A673 (cell line): Measurements from ENCODE around the gene REC114.

ENCODE experiments used
- EZH2 ChIP-seq: fragments of 200-600 bp; sonication (generic); IDR thresholded peaks from 2 replicates; pipeline ENCODE4 v1.6.1; 2017; ENCODE audit warnings: borderline replicate concordance, low read depth, mild to moderate bottlenecking, mixed read lengths, antibody characterized with exemption, low read length; ENCODE audit not compliant: poor library complexity, severe bottlenecking
- TF ChIP-seq, protein P1 (sequence below): fragments of 300-800, 200-600 bp; sonication (generic); conservative IDR thresholded peaks from 2 replicates; pipeline ENCODE4 v1.5.1; 2017; ENCODE audit warnings: low read depth, mild to moderate bottlenecking, antibody characterized with exemption, low read length, moderate library complexity, mixed read lengths

DNA sequence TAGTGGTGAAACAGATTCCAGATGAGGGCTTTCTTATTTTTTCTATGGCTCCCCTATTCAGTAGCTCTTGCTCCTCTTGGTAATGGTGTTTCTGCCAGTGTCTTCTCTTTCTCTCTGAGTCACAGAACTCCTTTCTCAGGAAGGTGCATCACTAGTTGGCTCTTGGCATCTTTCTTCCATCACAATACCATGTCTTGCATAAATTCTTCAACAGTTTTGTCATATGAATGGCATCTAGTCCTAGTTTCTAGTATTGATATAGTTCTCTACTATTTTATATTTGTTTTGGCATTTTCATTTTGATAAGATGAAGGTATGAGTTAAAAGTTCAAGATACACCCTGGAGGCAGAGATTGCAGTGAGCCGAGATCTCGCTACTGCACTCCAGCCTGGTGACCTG lies 51.0 kb downstream of the REC114 start:
- no peak for TF ChIP-seq EZH2
- TF ChIP-seq, protein P1, sequence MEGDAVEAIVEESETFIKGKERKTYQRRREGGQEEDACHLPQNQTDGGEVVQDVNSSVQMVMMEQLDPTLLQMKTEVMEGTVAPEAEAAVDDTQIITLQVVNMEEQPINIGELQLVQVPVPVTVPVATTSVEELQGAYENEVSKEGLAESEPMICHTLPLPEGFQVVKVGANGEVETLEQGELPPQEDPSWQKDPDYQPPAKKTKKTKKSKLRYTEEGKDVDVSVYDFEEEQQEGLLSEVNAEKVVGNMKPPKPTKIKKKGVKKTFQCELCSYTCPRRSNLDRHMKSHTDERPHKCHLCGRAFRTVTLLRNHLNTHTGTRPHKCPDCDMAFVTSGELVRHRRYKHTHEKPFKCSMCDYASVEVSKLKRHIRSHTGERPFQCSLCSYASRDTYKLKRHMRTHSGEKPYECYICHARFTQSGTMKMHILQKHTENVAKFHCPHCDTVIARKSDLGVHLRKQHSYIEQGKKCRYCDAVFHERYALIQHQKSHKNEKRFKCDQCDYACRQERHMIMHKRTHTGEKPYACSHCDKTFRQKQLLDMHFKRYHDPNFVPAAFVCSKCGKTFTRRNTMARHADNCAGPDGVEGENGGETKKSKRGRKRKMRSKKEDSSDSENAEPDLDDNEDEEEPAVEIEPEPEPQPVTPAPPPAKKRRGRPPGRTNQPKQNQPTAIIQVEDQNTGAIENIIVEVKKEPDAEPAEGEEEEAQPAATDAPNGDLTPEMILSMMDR: no peak
